SK-N-MC (cell line): ENCODE data around the gene LHX1.

Experiments
- EZH2 ChIP-seq: fragments of 200-600 bp; sonication (generic); IDR thresholded peaks from one replicate; pipeline ENCODE4 v1.6.1; 2017; ENCODE audit warnings: antibody characterized with exemption
- FOXP2 ChIP-seq: optimal IDR thresholded peaks from 2 replicates; pipeline ENCODE3; 2011; ENCODE audit warnings: mild to moderate bottlenecking, moderate library complexity; ENCODE audit not compliant: insufficient read depth; ENCODE audit errors: extremely low read length, control extremely low read depth
- POLR2AphosphoS5 ChIP-seq: IDR thresholded peaks from 2 replicates; pipeline ENCODE4 v1.6.1; 2012; ENCODE audit warnings: mild to moderate bottlenecking, low read depth, low read length, borderline replicate concordance

GRCh38 chr17:36992701-36993100 is 55.4 kb downstream of the LHX1 start:
- TF ChIP-seq EZH2 (no peak), POLR2AphosphoS5 (no peak), FOXP2 (no peak)
